Hematopoietic multipotent progenitor cell treated with erythropoietin and hydrocortisone succinate and interleukin-3 and kit ligand, for 6 days (in vitro differentiated cells): ENCODE data around the gene CLTRN.

Experiments used
- DNase-seq: peaks from one replicate; pipeline ENCODE4 v3.0.0-alpha.2; 2015

The CLTRN gene

DNA sequence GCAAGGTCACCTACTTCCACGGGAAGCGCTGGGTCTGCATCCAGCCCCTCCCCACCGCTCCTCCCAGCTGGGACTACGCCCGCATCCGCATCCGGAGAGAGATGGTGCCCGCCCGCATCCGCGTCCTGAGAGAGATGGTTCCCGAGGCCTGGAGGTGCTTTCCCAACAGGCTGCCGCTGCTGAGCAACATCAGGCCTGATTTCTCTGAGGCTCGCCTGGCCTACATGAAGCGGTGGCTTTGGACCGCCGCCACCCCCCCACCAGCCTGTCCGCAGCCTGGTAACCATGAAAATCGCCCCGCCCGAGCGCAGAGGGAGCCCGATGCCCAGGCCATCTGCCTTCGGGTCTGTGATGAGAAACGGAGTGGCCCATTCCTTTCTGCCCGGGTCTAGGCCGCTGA, 18.1 kb downstream of the CLTRN start:
- DNase-seq = no peak

GRCh38 chrX:15646031-15646430, 18.6 kb downstream of the CLTRN start:
- no peak for DNase-seq

DNA sequence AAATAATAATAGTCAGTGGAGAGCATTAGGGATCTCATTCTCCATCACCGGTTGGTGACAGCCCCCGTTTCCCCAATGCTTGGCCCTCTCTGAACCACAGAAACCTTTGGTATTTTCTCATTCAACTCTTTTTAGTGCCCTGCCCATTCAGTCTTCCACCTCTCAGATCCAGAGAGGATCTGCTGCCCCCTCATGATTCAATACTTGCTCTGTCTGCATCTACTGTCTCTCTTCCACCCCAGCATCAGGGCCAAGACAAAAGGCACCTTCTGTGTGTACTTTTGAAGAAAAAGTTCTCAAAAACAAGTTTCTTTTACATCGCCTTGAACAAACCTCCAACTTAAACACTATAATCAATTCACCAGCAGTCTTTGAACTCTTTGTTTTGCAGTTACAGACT, 19.3 kb downstream of the CLTRN start:
- DNase-seq = no peak

DNA sequence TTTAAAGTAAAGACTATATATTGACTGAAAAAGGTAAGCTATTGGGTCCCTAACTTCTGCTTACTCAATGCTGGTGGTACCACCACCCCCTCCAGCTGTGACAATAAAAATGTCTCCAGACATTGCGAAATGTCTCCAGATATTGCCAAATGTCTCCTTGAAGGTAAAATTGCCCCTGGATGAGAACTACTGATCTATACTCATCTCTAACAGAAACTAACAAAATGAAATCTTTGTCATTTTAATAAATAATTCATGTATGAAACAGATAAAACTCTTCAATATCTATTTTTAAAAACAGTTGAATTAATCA, 20.1 kb downstream of the CLTRN start:
- DNase-seq = no peak

DNA sequence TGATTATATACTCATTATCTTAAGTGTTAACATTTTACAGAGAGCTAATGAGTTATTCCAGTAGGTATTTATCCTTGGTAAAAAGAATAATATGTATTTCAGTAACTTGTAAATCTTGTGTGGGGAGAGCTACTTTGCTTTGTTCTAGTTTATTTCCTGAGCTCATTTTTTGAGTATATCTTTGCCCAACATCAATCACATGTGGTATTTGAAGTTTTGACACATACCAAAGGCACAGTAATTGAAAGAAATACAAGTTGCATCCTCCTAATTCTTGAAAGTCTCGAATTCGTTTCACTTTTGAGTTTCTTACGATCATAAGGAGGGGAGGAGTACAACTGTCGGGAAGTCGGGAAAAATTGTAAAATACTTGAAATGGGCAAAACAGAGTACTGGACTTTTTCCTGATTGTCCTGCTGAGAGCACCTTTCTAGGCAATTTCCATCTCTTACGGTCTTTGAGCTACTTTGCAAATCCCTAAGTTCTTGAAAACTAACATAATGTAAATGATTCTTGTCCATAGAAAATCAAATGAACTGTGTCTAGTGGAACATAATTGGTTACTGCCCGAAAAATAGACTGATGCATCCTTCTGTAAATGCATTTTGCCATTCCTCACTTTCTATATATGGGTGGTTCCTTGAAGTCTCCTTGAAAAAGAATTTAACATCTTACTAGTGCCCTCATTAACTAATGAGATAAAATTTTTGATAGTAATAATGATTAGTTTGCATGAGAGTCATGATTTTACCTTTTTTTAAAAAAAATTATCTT, 20.6 kb downstream of the CLTRN start:
- DNase-seq = no peak

DNA sequence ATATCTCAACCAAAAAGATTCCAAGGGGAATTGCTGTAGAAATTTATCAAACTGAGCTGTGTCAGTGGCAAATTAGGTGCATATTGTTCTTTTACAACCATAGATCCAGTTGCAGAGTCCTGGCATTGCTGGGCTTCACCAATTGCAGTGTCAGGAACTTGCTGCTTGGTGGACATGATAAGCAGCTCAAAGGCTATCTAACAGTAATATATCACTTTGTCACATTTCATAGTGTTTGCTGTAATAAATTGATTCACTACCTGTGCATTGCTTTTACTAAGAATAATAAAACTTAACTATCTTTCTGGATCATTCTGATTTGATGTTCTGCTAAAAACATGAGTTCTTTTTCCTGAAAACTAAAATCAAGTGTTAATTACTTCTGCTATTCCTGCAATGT, 33.0 kb downstream of the CLTRN start:
- DNase-seq = peak; percentile 6

DNA sequence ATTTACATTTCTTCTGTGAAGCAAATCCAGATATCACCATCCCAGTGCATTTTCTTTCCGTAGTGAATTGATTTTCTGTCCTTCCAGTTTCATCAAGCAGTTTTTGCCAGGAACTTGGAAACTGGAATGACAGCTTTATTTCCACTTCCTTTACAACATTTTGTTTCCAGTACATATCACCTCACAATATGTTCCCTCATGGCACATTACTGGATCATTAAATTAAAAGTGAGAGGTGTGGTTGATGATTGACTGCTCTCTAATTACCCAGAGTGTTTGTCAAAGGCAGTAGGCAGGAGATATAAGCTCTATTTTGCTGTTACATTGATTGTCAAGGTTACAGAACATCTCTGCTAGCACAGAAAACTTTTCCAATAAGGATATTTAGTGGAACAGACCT, 41.6 kb downstream of the CLTRN start:
- DNase-seq = no peak

- DNase-seq = no peak
Measured at GRCh38 chrX:15619053-15619755, 45.4 kb downstream of the CLTRN start.

DNA sequence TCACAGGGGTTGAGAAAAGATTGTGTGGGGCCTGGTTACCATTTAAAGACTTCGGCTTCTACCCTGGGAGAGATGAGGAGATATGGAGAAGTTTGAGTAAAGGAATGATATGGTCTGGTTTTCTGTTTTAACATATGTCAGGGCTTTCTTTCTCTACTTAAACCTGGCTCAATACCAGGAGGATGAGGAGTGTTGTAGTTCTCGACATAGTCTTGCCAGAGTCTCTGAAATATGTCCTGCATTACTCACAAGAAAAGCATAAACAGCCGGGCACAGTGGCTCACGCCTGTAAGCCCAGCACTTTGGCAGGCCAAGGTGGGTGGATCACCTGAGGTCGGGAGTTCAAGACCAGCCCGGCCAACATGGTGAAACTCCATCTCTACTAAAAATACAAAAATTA, 47.5 kb downstream of the CLTRN start:
- no peak for DNase-seq

DNA sequence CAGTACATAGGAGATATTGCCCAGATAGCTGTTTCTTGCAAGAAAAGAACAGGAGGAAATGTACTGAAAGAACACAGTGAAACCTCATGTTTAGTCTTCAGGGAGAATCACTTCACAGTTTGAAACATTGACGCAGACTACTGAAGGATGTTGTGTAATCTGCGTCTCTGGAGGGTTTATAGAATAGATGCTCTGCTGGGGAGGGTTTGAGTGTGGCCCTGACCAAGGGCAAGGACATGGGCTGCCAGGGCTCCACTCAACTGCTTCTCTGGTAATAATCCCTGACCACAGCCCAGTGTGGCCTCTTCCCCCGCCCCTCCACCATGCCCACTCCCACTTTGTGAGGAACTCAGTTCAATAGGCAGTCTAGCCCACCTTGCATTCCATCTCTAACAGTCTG, 48.1 kb downstream of the CLTRN start:
- DNase-seq = no peak

GRCh38 chrX:15607067-15607466, 57.5 kb downstream of the CLTRN start:
- no peak for DNase-seq

DNA sequence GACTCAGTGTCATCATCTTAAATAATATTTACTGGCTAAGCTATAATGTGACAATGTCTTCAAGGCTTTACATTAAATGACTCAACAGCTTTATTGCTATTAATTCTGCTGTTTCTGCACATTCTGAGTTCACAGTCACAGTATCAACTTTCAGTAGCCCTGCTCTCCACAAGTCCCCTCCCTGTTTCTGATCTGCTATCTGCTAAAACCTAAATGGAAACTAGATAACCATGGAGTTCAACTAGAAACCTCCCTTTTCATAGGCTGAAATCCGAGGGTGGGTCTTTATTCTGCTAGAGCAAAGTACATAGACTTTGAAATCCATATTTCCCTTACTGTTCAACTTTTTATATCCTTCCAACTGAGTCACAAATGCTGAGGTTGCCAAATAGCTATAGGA, 58.5 kb downstream of the CLTRN start:
- peak; percentile 21 for DNase-seq

- DNase-seq = no peak
Measured at GRCh38 chrX:15605226-15605625, 59.4 kb downstream of the CLTRN start.

- no peak for DNase-seq
Measured at GRCh38 chrX:15602761-15603160, 61.8 kb downstream of the CLTRN start.

DNA sequence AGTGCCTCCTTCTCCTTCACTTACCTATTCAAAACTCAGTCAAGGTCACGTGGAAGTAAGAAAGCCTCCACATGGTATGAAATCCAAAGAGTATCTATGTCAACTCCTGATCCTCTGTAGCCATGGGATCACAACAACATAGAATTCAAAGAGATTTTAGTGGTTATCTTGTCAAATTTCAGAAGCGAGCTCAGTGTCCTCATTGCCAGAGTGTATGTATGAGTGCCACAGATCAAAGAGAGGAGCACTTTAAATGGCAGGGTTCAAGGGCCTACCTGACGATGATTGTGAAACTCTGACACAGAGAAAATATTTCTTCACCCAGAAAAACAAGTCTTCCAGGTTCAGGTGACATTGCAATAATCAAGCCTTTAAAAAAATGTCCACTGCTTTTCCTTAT, 62.7 kb downstream of the CLTRN start:
- DNase-seq = no peak

DNA sequence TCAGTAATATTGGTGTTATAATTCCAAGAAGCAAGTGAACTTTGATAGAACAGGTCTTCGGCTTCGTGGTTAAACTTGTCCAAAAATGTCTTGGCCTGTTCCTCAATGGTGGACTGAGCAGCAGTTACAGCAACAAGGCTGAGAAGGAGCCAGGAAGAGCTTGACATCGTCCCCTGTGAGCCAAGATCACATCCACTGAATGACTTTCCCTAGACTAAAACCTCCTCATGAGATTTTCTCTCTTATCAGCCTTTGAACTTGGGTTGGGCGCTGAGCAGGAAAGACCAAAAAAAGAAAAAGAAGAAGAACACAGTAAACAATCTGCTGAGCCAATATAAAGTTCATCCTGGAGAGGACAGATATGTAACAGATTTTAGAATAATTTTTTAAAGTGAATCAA, 63.9 kb downstream of the CLTRN start, which contains the start of gene ACE2:
Gene ACE2, minus strand, starts transcription at position 216 of the 400 bp plus-strand sequence. Its CDS starts 49 bp downstream, at position 167.
- no peak for DNase-seq

- no peak for DNase-seq
Measured at GRCh38 chrX:15600049-15600448, 64.6 kb downstream of the CLTRN start.

- no peak for DNase-seq
Measured at GRCh38 chrX:15599461-15599860, 65.1 kb downstream of the CLTRN start.

DNA sequence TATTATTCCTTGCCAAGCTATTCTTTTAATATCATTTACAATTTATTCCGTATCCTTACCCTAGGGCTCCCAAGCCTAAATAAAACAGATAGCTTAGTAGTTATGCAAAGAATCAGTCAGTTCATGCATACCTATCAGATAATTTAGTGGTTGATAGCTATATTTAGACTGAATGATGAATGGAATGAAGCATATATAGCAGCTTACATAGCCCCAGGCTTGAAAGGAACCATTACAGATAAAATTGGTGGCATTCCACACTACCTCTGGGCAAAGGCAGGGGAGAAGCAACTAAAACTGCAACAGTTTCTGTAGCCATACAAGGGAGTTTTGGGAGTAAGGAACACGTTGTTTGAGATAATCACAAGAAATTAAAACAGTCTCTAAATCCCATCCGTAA, 66.6 kb downstream of the CLTRN start:
- DNase-seq = no peak

- DNase-seq = no peak
Measured at GRCh38 chrX:15594371-15594770, 70.2 kb downstream of the CLTRN start.

GRCh38 chrX:15579778-15580747, 84.5 kb downstream of the CLTRN start:
- DNase-seq = peak; percentile 93
